Hepatocyte (in vitro differentiated cells): ENCODE data around the gene LAMTOR1. TPM values are rescaled to one million over a fixed set of nuclear protein-coding genes. Genes with fewer than 3 reads are reported as not detected.

Experiments
- DNase-seq: peaks from one replicate; pipeline ENCODE4 v3.0.0-alpha.2; 2016; ENCODE audit warnings: low spot score
- H2AFZ ChIP-seq: fragments of 200-600 bp; sonication (generic); 2 replicates; pipeline ENCODE4 v1.6.0; 2016; ENCODE audit warnings: antibody characterized with exemption, mild to moderate bottlenecking
- H3K27ac ChIP-seq: fragments of 200-600 bp; sonication (generic); 2 replicates; pipeline ENCODE4 v1.5.1; 2016; ENCODE audit warnings: mild to moderate bottlenecking
- H3K27me3 ChIP-seq: fragments of 200-600 bp; sonication (generic); 2 replicates; pipeline ENCODE4 v1.6.1; 2016
- H3K36me3 ChIP-seq: fragments of 200-600 bp; sonication (generic); replicated peaks from 2 replicates; pipeline ENCODE4 v1.5.1; 2016; ENCODE audit warnings: low read depth; ENCODE audit not compliant: insufficient read depth
- H3K4me1 ChIP-seq: fragments of 200-600 bp; sonication (generic); 2 replicates; pipeline ENCODE4 v1.5.1; 2016; ENCODE audit warnings: mild to moderate bottlenecking, moderate library complexity; ENCODE audit not compliant: insufficient read depth
- H3K4me2 ChIP-seq: fragments of 200-600 bp; sonication (generic); 2 replicates; pipeline ENCODE4 v1.6.0; 2016
- H3K4me3 ChIP-seq: fragments of 200-600 bp; sonication (generic); 2 replicates; pipeline ENCODE4 v1.5.1; 2016; ENCODE audit warnings: mild to moderate bottlenecking
- H3K79me2 ChIP-seq: fragments of 200-600 bp; sonication (generic); 2 replicates; pipeline ENCODE4 v1.6.0; 2017; ENCODE audit warnings: mild to moderate bottlenecking
- H3K9me2 ChIP-seq: fragments of 200-600 bp; sonication (generic); replicated peaks from 2 replicates; pipeline ENCODE4 v1.6.0; 2017; ENCODE audit warnings: mild to moderate bottlenecking; ENCODE audit not compliant: insufficient read depth
- H3K9me3 ChIP-seq: fragments of 200-600 bp; sonication (generic); 2 replicates; pipeline ENCODE4 v1.5.1; 2016; ENCODE audit warnings: low read depth, mild to moderate bottlenecking
- H4K20me1 ChIP-seq: fragments of 200-600 bp; sonication (generic); 2 replicates; pipeline ENCODE4 v1.6.0; 2016; ENCODE audit warnings: mild to moderate bottlenecking; ENCODE audit not compliant: insufficient read depth, poor library complexity, severe bottlenecking
- CTCF ChIP-seq: fragments of 200-600 bp; sonication (generic); IDR thresholded peaks from 2 replicates; pipeline ENCODE4 v1.5.1; 2016; ENCODE audit warnings: antibody characterized with exemption, mild to moderate bottlenecking; ENCODE audit not compliant: poor library complexity
- EZH2 ChIP-seq: fragments of 200-600 bp; sonication (generic); IDR thresholded peaks from 2 replicates; pipeline ENCODE4 v1.6.1; 2016; ENCODE audit warnings: antibody characterized with exemption, mild to moderate bottlenecking, borderline replicate concordance
- EZH2phosphoT487 ChIP-seq: fragments of 200-600 bp; sonication (generic); IDR thresholded peaks from one replicate; pipeline ENCODE4 v1.6.1; 2018; ENCODE audit warnings: antibody characterized with exemption, mild to moderate bottlenecking, low read depth, moderate library complexity; ENCODE audit not compliant: unreplicated experiment, severe bottlenecking
- WGBS: methylation state at CpG from one replicate; pipeline ENCODE4 v1.1.6; 2016; ENCODE audit warnings: low lambda C conversion rate; ENCODE audit errors: missing lambda C conversion rate; 5-methylcytosine and 5-hydroxymethylcytosine counted together
- polyA plus RNA-seq: library from polyadenylated mRNA; unstranded; fragments of >200 nt; fragmentation: Nextera tagmentation; extraction: Ambion mirVana; gene quantifications from 2 replicates; pipeline ENCODE4 v1.2.1, GENCODE V29; 2016
- total RNA-seq: library from RNA; depleted of rRNA; stranded (reverse); fragments of >200 nt; gene quantifications from 2 replicates; pipeline ENCODE4 v1.2.3, GENCODE V29; 2014

Gene LAMTOR1
- total and polyA plus RNA-seq, 2 experiments from 2014 or later = 109 to 181 TPM

- Histone ChIP-seq H3K4me1 (peaks cover 22% of the 10 kb centered on the region), H3K9me2 (no peaks in the 10 kb centered on the region), H3K36me3 (no peaks in the 10 kb centered on the region), H3K27me3 (no peaks in the 10 kb centered on the region), H3K27ac (no peak overlapping the region), H3K79me2 (peaks cover 37% of the 10 kb centered on the region), H2AFZ (no peak overlapping the region), H3K9me3 (no peaks in the 10 kb centered on the region), H3K4me2 (peak overlapping the region; percentile 25), H3K4me3 (no peak overlapping the region), H4K20me1 (no peaks in the 10 kb centered on the region)
- 100% methylated on average over 1 of the region's 1 CpG for WGBS
- no peak for TF ChIP-seq CTCF
- TF ChIP-seq EZH2 = no peak
- TF ChIP-seq EZH2phosphoT487 = no peak
- no peak for DNase-seq
These were observed 2.6 kb downstream of the LAMTOR1 start for GRCh38 chr11:72100462-72100861.

- Histone ChIP-seq H3K27me3 (no peaks in the 10 kb centered on the region), H2AFZ (no peak overlapping the region), H3K9me2 (no peaks in the 10 kb centered on the region), H3K9me3 (no peaks in the 10 kb centered on the region), H3K27ac (no peak overlapping the region), H3K4me3 (no peak overlapping the region), H3K79me2 (peaks cover 37% of the 10 kb centered on the region), H4K20me1 (no peaks in the 10 kb centered on the region), H3K36me3 (no peaks in the 10 kb centered on the region), H3K4me2 (peak overlapping the region; percentile 25), H3K4me1 (peaks cover 22% of the 10 kb centered on the region)
- DNase-seq = no peak
- TF ChIP-seq CTCF = no peak
- TF ChIP-seq EZH2 = no peak
- no peak for TF ChIP-seq EZH2phosphoT487
- 94% methylated on average over 3 of the region's 3 CpGs for WGBS
These were observed 3.1 kb downstream of the LAMTOR1 start for GRCh38 chr11:72100009-72100408.

- H3K36me3 ChIP-seq = no peaks in the 10 kb centered on the region
These were observed 4.4 kb downstream of the LAMTOR1 start for GRCh38 chr11:72098741-72099140.

More at GRCh38 chr11:72098741-72099140, 4.4 kb downstream of the LAMTOR1 start:
- peaks cover 37% of the 10 kb centered on the region for H3K79me2 ChIP-seq
- no peaks in the 10 kb centered on the region for H3K9me3 ChIP-seq
- no peak overlapping the region for H3K4me3 ChIP-seq
- H3K27me3 ChIP-seq = no peaks in the 10 kb centered on the region
- 98% methylated on average over 3 of the region's 3 CpGs for WGBS
- peaks cover 20% of the 10 kb centered on the region for H3K4me1 ChIP-seq
- H4K20me1 ChIP-seq = no peaks in the 10 kb centered on the region
- DNase-seq = no peak
- TF ChIP-seq EZH2 (no peak), CTCF (no peak), EZH2phosphoT487 (no peak)
- H3K9me2 ChIP-seq = no peaks in the 10 kb centered on the region
- H3K4me2 ChIP-seq = no peak overlapping the region
- no peak overlapping the region for H2AFZ ChIP-seq
- no peak overlapping the region for H3K27ac ChIP-seq
